Inflammatory macrophage (primary cell): ENCODE results near the gene PELO.

Experiments
- DNase-seq, 2 donors: peaks; one replicate each; pipeline ENCODE4 v3.0.0-alpha.2; 2020 to 2022

The PELO gene

DNA sequence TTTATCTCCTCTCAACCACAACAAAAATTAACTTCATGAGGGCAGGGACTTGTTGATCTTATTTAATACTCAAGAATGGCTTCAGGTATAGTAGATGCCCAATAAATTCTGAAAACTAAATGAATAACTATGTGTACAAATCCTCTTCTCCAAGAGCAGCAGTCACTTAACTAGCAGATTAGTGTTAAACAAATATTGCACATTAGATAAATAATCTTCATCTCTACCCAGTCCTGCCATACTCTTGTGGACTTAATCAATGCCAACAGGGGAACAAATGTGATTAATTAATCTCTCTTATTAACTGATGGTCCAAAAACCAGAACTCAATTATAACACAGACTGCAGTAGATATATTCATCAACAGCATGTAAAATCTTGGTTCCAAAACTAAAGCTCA is 15.0 kb upstream of the PELO start:
- DNase-seq, result no peak

DNA sequence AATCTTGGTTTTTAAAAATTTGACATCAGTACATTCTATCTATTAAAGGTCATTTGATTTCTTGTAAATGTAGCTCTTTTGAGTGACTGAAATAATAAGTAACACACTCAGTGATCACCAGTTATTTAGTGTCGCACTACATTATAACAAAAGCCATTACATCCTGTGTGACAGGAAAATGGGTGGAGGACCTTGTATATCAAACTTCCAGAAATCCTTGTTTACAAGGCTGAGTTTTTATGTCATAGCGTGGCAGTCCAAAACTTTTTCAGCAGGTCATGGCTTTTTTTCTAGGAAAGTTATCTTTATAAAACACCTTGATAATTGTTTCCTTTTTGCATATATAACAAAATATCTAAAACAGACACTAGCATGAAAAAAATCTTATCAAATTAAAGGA is 14.4 kb upstream of the PELO start:
- DNase-seq, result no peak

DNA sequence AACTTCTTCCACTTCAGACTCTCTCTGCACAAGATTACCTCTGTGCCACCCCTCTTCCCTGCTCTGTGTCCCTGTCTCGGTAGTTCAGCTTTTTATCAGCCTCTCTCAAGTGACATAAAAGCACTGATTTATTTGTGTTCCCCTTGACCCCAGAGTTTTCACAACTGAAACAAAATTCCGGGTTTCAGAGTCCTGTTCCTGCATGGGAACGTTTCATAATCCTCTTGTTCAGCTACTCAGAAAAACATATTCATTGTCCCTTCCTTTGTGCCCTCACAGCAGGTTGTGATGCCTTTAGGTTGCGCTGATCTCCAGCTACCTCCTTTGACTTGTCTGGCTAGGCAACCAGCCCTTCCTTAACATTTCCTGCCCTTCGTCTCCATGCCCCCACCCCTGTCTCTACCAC is 13.7 kb upstream of the PELO start:
- DNase-seq, result no peak

DNA sequence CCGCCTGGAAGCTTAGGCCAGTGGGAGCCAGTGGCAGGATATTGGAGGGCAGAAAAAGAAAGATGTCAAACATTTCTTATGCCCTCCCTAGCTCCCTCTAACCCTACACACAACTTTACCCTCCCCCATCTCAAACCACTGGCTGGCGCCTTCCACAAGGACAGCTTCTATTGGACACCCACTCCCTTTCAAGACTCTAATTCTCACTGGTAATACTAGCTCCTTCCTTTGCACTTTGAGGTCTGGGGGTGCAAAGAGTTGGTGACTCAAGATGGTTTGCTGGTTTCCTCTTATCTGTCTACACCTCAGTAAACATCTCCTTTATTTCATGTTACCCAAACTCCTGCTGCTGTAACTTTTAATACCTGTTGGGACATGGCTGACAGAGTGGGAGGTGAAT is 11.6 kb upstream of the PELO start:
- no peak for DNase-seq

DNA sequence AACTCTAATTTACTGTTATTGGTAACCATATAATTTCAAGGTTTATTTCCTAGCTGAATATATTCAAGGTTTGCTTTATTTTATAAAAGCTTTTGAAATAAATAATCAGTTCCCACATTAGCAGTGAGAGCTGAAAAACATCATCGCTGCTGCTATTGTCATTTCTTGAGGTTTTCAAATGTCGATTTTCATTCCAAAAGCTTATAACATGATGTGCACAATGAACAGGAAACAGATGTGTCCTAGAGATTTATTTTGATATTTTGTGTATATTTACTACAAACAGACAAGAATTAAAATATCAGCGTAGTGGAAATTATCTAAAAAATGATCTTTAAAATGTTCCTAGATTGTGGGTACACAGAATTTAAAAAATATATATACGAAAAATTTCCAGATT is 10.5 kb upstream of the PELO start:
- DNase-seq, result no peak

DNA sequence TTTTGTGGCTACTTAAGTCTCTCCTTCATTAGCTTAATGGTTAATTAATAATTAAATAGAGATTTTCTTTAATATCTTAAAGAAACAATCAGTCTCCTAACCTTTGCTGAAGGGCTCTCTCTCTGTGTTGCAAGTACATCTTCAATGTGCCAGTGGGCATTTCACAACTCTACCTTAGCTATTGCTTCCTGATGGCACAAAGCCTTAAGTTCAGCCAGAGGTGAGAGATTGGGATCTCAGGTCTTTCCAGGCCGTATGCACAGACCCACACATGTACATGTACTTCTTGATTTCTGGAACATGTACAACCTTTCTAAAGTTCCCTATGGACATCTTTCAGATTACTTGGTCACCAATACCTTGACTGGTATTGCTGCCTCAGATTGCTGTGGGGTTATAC is 8.9 kb upstream of the PELO start:
- DNase-seq, result no peak

DNA sequence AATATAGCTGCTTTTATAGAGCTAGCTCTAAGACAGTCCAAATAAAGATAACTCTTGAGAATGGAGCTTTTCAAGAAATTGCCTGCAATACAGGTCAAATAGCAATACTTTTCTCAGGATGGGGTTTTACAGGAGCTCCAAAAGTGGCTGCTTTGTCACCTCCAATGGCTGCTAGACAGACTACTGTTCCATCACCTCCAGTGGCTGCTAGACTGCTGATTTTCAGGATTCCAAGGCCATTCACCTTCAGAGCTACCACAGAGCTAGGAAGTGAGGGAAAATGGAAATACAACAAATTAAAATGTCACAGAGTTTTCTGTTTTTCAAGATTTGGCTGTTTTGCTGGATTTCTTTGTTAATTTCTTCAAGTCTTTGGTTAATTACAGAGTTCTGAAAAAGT is 8.5 kb upstream of the PELO start:
- DNase-seq, result no peak

DNA sequence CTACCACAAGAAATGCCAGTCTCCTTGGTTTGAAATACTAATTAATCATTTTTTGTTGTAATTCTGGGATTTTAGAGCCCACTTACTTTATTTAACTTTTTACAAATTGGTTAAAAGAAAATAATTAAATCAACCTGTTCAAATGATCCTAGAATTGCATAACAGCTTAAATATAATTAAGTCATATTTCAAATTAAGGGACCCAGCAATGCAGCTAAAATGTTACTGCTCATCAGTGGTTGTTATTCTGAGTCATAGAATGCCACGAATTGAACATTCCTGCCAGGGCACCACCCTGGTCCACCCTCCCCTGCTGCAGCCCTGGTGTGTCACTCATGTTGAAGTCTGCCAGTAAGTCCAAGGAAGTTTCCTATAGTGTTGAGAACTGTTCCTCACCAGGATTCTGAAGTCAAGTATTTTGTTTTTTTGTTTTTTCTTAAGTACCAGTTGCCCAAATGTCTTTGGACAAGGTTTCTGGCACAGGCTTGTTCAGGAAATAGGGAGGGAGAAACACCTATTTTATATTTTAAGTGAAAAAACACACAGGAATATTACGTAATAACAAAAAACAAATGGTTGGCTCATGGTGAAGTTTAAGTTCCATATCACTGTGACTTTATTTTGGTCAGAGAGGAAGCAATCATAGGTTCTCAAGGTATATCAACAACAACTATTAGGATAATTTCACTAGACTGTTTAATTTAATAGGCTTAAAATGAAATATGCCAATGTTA is 4.3 kb upstream of the PELO start:
- DNase-seq, result no peak

DNA sequence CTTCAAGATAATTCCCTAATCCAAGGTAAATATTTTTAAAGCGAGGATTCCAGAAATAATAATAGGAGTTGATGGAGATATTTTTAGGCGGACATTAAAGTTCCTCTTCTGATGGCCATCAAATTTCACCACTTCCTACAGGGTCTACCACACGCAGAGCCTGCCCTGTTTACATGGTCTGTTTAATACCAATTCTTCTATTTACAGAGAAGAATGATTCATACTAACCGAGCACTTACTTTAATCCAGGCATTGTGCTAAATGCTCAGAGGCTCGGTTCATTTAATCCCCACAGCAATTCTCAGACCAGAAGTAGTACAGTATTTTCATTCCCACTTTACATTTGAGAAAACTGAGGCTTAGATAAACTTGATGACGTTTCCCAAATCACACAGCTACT is 3.0 kb upstream of the PELO start:
- peak; percentile 17 to 35 for DNase-seq

DNA sequence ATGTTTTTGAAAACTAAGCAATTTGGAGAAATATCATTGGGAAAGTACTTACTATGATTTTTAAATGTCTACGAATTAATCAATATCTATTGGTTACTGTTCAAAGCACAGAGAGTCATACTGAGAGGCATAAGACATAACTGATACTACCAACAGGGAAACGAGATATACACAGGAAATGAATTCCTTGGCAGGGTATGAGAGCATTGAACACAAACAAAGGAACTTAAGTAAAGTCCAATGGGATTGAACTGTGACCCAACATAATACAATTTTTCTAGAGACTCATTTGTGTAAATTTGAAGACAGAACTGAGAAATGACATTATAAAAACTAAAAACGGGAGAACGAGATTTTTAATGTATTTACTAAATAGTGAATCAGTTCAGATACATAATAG is 1.3 kb upstream of the PELO start:
- no peak for DNase-seq

DNA sequence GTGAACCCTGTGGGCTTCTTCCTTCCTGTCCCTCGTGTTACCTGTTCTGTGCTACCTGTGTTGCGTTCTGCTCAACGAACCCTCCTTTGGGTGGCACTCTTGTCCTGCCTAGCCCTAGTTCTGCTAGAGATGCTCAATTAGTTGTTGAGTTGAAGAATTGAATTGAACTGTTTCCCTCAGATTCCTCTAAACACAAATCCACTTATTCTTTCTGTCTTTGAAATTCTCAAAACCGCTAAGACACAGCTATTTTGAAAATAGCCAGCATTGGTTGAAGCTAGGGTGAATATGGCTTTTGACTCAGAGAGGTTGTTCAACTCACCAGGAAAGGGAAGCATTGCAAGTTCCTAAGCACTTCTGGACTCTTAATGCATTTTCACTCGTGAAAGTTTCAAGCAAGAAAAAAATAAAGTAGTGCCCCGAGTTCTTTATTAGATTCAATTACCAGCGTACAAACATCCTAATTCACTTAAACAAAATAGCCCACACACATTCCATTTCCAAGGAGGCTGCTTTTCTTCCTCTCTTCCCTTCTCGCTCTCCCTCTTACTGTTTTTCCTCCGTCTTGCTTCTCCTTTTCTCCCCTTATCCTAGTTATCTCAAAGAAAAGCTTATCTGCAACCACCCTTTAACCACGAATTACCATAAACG is 642 bp upstream of the PELO start:
- DNase-seq, result peak; percentile 16 to 19

DNA sequence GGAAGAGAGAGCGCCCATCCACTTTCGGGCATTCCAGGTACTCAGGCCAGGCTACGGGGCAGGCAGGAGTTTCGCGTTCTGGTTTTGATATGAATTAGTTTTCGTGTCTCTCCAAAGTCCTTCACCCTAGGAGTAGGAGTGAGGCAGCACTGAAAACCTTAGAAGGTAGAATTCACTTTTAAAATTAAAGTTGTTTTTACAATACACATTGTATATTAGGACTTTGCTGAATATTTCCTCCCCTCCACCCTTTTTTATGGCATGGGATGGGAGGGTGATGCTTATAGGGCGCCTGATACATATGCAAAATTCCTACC is 747 bp downstream of the PELO start:
- DNase-seq, result no peak

DNA sequence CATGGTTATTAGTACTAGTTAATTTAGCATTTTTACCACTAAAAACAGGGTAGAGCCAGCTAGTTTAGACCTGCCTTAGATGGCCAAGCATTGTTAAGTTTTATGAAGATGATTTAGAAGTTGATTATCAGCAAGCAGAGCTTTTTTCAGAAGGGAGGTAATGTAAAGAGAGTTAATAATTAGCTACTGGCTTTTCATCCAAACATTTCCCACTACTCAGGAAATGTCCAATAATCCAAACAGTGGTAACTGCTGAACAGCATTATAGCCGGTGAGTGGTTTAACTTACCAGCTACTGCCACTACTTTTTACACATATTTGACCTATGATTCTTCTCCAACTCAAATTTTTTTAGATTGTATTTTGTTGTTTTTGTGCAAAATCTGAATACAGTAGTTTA is 1.7 kb downstream of the PELO start:
- no peak for DNase-seq

DNA sequence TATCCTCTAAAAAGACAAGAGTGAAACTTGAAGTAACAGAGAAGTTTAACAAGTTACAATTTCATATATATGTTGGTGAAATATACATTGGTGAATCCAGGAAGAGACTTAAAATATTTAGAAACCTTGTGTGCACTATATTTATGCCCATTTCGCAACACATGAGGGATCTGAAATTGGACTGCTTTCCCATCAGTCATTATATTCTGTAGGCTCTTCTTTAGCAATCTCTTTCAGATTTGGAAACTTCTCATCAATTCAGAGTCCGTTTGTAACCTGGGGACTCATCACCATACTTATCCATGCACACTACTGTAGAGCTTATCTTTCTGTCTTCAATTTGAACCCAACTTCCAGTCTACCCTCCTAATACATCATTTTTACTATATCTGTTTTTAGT is 2.1 kb downstream of the PELO start:
- DNase-seq, result peak in 1 of 2 donors; percentile 23

DNA sequence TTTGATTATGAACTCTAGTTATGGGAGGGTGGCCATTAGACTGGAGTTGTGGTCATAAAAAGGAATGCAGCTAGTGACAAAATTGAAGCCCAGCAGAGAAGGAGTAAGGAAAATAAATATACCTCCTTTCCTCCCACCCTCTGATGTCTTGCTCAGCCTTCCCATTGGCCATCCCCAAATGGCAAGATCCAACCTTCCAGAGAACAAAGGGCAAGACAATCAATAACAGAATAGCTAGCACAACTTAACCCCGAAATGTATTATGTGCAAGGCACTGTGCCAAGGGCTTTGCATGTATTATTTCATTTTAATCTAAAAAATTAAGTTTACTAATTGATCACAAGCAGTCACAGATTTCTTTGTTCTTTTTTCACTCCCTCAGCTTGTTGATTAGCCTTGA is 3.6 kb downstream of the PELO start:
- DNase-seq, result no peak

DNA sequence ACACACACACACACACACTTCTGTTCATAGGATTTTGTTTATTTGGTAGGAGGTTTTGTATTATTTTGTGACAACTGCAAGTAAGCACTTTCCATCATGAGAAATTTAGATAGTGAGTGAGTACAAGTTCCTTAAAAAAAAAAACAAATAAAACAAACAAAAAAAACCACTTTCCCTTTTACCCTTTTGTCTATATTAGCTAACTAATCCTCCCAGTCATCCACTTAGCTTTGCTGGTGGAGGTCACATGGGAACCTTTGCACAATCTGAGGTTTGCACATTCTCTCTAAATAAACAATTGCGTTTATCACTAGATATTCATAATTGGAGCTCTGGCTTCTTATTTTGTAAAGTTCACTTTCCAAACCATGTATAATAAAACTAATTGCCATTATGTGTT is 6.8 kb downstream of the PELO start:
- DNase-seq, result peak; percentile 55 to 70

DNA sequence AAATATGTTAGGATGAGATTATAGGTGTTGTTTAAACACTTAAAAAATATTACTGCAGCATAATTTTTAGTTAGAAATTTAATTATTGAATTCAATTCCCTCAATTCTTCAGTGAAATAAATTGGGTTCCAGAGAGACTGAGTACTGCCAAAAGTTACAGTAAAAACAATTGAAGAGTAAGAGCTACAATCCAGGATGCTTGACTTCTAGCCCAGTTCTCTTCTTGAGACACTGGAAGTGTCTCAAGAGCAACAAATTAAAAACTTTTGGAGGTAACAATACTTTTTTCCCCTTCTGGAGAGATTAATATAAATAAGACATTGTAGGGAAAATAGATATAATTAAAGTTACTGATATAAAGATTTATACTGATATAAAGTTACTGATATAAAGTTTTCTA is 8.3 kb downstream of the PELO start:
- no peak for DNase-seq

DNA sequence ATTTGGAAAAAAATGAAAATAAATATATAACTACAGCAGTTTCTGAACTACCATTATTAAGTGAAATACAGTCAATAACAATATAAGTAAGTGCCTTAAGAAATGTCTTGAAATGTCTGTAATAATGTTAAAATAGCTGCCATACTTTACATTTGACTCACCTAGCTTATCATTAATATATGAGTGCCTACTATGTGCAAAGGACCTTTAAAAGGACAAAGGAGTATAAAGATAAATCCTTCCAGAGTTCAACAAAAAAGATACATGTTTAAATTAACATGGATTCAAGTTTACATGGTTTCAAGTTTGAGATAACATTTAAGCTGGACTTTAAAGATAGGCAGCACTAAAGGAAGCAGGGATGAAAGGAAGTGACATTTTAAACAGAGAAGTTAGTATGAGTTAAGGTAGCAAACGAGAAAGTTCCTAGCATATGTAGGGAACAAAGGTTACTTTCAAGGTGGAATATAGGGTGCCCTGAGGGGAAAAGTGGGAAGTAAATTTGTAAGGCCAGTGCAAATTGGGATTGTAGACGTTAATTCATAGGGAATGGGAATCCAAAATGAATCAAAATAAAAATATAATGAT is 8.9 kb downstream of the PELO start:
- DNase-seq, result no peak

DNA sequence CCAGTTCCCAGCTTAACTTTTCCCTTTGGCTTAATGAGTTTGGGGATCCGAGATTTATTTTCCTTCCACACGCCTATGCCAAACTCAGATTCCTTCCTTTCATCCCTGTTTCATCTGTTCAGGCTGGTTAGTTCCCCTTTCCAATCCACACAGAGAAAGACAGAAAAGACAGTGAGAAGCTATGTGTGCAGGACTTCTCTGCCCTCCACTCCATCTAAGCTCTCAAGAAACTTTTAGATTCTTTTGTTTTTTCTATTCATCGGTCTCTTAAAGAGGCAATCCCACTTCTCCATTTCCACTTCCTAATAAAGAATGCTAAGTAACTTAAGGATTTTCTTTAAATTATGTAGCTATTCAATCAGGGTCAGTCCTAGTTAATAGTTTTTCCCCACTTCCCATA is 11.2 kb downstream of the PELO start:
- DNase-seq, result peak in 1 of 2 donors; percentile 34

DNA sequence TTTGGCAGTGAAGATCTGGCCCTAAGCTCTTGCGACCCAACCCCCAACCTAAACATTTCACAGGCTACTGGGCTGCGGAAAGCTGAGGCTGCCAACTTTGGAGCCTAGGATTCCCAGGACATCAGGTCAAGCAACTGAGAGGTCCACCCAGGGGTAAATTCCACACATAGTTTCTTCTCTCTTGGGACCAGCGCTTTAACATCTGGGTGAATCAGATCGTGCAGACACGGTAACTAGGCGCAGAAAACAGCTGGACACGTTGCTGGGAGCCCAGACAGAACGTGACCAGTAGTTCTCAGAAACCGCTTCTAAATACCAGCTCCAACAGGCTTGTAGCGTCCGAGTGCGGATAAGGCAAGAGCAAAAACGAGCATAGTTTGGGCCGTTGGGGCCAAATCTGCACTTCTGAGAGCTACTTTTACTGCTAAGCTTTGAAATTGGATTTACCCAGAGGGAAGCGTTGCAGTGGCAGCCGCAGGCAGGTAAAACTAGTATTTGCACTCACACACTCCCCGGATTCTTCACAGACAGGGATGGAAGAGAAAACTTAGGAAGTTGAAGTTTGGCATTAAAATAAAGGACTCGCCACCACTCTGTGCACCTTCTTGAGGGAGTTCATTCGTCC is 11.8 kb downstream of the PELO start:
- DNase-seq, result peak in 1 of 2 donors; percentile 31

DNA sequence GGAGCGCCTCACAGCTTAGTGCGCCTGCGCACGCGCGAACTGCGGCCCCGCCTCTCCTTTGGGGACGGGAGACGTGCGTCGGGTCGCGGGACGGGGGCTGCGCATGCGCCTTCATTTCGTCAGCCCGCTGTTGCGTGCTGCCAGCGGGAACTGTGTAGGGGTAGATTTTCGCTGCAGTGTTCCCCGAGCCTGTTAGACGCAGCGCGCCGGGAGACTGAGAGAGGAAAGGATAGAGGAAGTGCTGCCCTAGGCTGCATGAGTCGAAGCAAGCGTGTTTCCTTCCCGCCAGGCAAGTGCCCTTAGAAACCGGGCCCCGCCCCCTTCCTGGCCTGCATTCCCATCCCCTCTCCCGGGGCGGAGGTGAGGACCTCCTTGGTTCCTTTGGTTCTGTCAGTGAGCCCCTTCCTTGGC is 12.3 kb downstream of the PELO start:
- DNase-seq, result peak; percentile 99

DNA sequence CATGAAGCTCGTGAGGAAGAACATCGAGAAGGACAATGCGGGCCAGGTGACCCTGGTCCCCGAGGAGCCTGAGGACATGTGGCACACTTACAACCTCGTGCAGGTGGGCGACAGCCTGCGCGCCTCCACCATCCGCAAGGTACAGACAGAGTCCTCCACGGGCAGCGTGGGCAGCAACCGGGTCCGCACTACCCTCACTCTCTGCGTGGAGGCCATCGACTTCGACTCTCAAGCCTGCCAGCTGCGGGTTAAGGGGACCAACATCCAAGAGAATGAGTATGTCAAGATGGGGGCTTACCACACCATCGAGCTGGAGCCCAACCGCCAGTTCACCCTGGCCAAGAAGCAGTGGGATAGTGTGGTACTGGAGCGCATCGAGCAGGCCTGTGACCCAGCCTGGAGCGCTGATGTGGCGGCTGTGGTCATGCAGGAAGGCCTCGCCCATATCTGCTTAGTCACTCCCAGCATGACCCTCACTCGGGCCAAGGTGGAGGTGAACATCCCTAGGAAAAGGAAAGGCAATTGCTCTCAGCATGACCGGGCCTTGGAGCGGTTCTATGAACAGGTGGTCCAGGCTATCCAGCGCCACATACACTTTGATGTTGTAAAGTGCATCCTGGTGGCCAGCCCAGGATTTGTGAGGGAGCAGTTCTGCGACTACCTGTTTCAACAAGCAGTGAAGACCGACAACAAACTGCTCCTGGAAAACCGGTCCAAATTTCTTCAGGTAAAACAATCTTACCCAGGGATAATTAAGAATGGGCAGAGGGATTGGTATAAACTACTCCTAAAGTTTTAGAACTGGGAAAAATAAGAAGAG is 12.9 kb downstream of the PELO start:
- peak; percentile 26 to 58 for DNase-seq

DNA sequence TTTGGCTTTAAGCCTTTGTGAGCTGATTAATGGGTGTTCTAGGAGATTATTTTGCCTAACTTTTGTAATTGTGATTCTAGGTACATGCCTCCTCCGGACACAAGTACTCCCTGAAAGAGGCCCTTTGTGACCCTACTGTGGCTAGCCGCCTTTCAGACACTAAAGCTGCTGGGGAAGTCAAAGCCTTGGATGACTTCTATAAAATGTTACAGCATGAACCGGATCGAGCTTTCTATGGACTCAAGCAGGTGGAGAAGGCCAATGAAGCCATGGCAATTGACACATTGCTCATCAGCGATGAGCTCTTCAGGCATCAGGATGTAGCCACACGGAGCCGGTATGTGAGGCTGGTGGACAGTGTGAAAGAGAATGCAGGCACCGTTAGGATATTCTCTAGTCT is 13.6 kb downstream of the PELO start:
- DNase-seq, result no peak
